GM12873 (cell line): ENCODE data around the gene PRKAG1.

Experiments
- TF ChIP-seq, protein P1 (sequence below): IDR thresholded peaks from 2 replicates; pipeline ENCODE4 v1.5.1; 2012; ENCODE audit warnings: low read depth, mild to moderate bottlenecking, moderate library complexity, low read length, control low read depth; ENCODE audit not compliant: insufficient read depth; ENCODE audit errors: missing control alignments

PRKAG1 gene

DNA sequence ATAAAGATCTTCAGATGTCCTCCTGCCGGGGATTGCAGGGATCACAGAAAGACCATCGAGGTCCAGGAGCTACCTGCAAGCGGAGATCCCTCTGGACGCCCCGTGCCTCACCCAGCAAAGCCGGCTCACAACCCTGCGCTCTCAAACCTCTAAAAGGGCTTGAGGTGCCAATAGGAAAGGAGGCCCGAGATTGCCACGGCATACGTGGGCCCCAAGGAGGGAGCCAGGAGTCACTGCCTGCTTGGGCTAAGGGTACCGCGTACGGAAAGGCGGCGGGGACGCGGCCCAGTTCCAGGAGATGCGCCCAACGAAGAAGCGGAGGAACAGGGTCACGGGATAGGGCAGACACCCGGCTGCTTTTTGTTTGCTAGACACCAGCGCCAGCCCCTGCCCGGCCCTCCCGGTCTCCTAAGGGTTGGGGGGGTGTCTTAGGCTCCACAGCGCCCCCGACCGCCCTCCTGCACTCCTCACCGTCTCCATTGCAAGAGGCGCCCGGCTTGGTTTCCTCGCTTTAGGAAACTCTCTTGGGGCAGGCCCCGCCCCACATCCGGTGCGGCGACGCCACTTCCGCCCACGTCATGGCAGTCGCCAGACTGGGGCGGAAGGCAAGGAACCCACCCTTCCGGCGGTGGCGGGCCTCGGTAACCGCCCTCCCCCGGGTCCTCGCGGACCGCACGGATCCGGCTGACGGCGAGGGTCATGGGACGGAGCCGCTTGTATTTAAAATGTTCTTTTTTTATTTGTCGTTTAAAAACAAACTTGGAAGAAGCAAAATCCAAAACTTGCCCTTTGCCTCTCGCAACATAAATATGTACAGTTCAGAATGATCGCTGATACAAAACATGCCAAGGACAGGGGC lies at the start of gene PRKAG1:
Gene PRKAG1, minus strand, starts transcription at position 516 of the 859 bp plus-strand sequence. Its CDS starts 36 bp downstream, at position 480.
- TF ChIP-seq, protein P1, sequence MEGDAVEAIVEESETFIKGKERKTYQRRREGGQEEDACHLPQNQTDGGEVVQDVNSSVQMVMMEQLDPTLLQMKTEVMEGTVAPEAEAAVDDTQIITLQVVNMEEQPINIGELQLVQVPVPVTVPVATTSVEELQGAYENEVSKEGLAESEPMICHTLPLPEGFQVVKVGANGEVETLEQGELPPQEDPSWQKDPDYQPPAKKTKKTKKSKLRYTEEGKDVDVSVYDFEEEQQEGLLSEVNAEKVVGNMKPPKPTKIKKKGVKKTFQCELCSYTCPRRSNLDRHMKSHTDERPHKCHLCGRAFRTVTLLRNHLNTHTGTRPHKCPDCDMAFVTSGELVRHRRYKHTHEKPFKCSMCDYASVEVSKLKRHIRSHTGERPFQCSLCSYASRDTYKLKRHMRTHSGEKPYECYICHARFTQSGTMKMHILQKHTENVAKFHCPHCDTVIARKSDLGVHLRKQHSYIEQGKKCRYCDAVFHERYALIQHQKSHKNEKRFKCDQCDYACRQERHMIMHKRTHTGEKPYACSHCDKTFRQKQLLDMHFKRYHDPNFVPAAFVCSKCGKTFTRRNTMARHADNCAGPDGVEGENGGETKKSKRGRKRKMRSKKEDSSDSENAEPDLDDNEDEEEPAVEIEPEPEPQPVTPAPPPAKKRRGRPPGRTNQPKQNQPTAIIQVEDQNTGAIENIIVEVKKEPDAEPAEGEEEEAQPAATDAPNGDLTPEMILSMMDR = peak; percentile 60

DNA sequence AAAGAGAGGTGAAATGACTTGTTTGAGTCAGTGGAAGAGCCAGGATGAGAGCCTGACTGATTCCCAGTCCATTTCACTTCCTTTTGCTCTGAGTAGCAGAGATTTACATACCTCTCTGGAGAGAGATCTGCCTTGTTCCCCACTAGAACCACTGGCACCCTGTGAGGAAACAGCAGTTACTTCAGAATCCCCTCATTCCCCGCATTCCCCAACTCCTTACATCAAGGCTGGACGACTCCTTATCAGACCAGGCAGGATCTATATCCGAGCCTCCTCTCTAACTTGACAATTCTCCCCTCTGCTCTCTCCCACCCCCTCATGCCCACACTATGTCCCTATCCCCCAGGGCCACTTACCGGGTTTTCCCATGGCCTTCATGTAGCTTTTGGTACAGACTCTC lies 47.5 kb upstream of the PRKAG1 start:
- TF ChIP-seq, protein P1 = no peak

DNA sequence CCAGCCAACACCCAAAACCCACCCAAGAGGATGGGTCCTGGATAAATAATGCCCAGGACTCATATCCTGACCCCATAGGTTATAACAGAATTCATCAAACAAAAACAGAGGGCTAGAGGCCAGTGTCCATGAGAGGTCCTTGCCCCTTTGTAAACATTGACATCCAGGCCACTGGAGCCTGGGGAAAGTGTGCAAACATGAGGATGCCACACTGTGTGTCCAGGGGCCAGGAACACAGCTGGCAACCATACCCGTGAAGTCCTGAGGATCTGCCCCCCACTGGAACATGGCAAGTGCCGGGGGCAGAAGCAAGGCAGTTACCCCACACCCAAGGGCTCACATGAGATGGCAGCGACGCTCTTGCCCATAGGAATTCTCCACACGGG lies 46.2 kb upstream of the PRKAG1 start:
- TF ChIP-seq, protein P1 = no peak

DNA sequence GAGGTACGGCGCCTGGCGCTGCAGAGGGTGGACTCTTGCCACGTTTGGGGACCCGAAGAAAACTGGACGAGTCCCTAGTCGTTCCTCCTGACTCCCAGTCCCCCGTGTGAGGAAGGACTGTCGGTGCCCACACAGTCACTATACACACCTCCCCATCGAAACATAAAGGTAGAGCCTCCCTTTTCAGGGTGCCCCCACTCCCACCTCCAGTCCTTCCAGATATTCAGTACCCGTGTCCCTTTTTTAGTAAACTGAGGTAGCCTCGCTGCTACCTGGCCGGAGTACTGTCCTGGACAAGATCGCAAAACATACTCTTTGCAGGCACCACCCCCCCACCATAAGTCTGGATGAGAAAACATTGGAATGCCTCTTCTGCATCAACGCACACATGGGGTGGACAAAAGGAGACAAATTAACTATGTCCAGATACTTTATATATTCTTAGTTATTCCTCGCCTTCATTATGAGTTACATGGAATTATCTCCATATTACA lies 42.6 kb upstream of the PRKAG1 start:
- TF ChIP-seq, protein P1 = no peak

DNA sequence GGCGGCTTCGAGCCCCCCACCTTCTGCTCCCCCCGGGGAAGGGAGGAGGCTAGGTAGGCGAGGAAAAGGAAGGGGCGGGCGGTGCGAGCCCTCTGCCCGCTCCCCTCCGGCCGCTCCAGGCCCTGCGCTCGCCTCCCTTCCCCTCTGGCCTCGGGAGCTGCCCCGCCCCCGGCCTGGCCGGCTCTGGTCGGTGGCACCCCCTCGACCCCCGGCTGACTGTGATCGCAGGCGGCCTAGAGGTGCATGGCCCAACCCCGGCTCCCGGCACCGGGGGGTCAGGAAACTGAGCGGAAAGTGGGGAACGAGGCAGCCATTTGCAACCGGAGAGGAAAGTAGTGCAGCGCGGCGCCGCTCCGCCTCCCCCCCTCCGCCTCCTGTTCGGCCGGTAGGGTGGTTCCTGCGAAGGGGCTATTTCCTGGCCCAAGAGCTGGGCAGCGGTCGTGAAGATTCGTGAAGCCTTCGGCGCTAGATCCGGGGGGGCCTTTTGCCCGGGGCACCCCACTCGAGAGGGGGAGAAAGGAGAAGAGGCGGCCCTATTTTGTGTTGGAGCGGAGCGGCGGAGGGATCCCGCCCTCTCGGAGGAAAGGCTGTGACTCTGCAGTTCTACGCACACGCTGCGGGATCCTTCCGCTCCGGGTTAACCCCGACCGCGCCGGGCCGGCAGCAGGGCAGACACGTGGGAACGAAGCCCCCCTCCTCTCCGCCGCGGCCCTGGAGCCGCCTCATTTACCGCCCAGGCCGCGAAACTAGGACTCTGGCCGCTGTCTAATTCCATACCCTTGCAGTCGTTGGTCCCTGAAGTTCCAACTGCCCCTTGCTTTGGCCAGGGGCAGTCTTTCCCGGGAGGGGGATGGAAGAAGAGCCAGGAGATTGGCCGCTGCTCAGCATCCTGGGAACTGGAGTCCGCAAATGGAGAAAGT lies 41.9 kb upstream of the PRKAG1 start, which contains the start of gene KMT2D:
Gene KMT2D, minus strand, starts transcription at position 558 of the 920 bp plus-strand sequence. CDS start 5,470 bp downstream, outside the sequence.
- TF ChIP-seq, protein P1 = peak; percentile 40

DNA sequence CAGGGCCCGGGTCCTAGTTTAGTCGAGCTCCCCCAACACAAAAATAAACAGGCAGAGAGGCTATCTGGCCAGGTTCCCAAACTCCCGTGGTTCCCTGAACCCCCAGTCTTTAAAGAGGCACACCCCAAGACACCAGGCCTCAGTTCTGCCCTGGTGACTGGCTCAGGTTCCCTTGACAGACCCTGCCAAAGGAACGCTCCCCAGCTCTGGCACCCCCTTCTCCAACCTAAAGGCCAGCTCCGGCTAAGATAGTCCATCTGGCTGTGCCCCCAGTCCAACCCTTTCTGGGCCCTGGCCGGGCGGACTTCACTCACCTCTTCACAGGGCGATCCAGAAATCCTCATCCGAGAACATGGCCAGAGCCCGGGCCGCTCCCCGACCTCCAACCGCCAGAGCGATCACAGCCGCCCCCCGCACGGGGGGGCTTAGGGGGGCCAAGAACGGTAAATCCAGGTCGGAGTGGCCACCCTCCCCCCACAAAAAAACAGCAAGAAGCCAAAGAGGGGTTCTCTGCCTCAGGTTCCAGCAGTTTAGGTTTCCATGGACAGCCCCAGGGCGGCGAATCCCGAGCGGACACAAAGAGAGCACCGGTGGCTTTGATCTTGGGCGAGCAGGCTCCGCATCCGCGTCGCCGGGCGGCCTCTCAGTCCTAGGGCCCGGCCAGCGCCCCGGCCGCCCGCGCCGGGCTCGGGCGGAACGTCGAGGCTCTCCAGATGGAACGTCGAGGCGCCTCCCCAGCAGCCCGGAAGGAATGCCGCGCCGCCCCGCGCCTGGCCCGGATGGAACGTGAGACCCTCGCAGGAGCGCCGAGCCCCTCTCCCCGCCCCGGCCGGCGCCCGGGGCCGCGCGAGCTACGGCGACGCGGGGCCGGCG lies 41.0 kb upstream of the PRKAG1 start:
- TF ChIP-seq, protein P1 = no peak

DNA sequence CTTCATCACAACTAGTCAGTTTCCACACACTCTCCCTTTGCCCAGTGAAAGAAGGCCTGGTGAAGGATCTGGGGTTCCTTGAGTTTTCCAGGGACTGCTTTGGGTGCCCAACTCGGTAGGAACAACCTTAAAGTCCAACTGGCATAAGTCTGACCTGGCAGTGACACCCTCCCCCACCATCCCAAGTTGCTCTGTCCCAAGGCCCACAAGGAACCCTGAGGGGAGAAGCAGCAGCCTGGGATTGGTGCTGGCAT lies 40.4 kb upstream of the PRKAG1 start:
- TF ChIP-seq, protein P1 = no peak
